ENCODE results near the gene CYP20A1. TPM values are rescaled to one million over a fixed set of nuclear protein-coding genes. Genes with fewer than 3 reads are reported as not detected.

The CYP20A1 gene
- total RNA-seq, 1 experiment from 2014 or later: 26.3 TPM

Small RNA genes lying within 50 kb of the gene (small RNA-seq; reads per million reads assigned to genes)
- gene RN7SL670P: not detected

Other genes starting within 250 kb of the CYP20A1 start
- gene NBEAL1, start 224.1 kb upstream of the CYP20A1 start, total RNA-seq (2014; rRNA removed; shearing (Covaris generic); ENCODE audit: low replicate concordance): 20.7 and 22.4 TPM in 2 replicates
- 91.9 and 142 TPM in 2 replicates for gene ABI2, start 89.4 kb downstream of the CYP20A1 start, total RNA-seq (2014; rRNA removed; shearing (Covaris generic); ENCODE audit: low replicate concordance)

Data from Karpas-422 (cell line).